Measurements from ENCODE around the gene CST8.

Gene CST8

GRCh38 chr20:23503649-23504048 is 12.7 kb downstream of the CST8 start:
- Histone ChIP-seq H3K27me3 (ENCODE audit: control insufficient read depth, insufficient read depth, low read length) (no peaks in the 10 kb centered on the region), H3K27ac (ENCODE audit: low read depth, low read length) (no peak overlapping the region), H3K9me3 (ENCODE audit: control insufficient read depth, insufficient read depth, low read depth, low read length) (no peaks in the 10 kb centered on the region), H3K4me1 (ENCODE audit: control insufficient read depth, insufficient read depth, low read length) (peaks cover 13% of the 10 kb centered on the region), H3K9ac (ENCODE audit: low read length) (no peak overlapping the region), H3K4me3 (ENCODE audit: low read depth, low read length) (no peak overlapping the region), H3K36me3 (ENCODE audit: control insufficient read depth, insufficient read depth, low read length) (no peaks in the 10 kb centered on the region)

- Histone ChIP-seq H3K4me1 (ENCODE audit: control insufficient read depth, insufficient read depth, low read length) (peaks cover 16% of the 10 kb centered on the region), H3K36me3 (ENCODE audit: control insufficient read depth, insufficient read depth, low read length) (no peaks in the 10 kb centered on the region), H3K27me3 (ENCODE audit: control insufficient read depth, insufficient read depth, low read length) (no peaks in the 10 kb centered on the region), H3K27ac (ENCODE audit: low read depth, low read length) (no peak overlapping the region), H3K4me3 (ENCODE audit: low read depth, low read length) (no peak overlapping the region), H3K9me3 (ENCODE audit: control insufficient read depth, insufficient read depth, low read depth, low read length) (no peaks in the 10 kb centered on the region), H3K9ac (ENCODE audit: low read length) (no peak overlapping the region)
These were observed 16.4 kb downstream of the CST8 start for GRCh38 chr20:23507346-23507745.

- no peaks in the 10 kb centered on the region for H3K36me3 ChIP-seq (ENCODE audit: control insufficient read depth, insufficient read depth, low read length)
These were observed 17.7 kb downstream of the CST8 start for GRCh38 chr20:23508449-23509229.

GRCh38 chr20:23509247-23509913 is 18.5 kb downstream of the CST8 start:
- Histone ChIP-seq H3K36me3 (ENCODE audit: control insufficient read depth, insufficient read depth, low read length) (no peaks in the 10 kb centered on the region), H3K27ac (ENCODE audit: low read depth, low read length) (no peak overlapping the region), H3K4me3 (ENCODE audit: low read depth, low read length) (no peak overlapping the region), H3K9ac (ENCODE audit: low read length) (no peak overlapping the region), H3K27me3 (ENCODE audit: control insufficient read depth, insufficient read depth, low read length) (no peaks in the 10 kb centered on the region), H3K4me1 (ENCODE audit: control insufficient read depth, insufficient read depth, low read length) (peaks cover 24% of the 10 kb centered on the region), H3K9me3 (ENCODE audit: control insufficient read depth, insufficient read depth, low read depth, low read length) (no peaks in the 10 kb centered on the region; the same call in 1 of the 2 replicates)

More at GRCh38 chr20:23508449-23509229, 17.7 kb downstream of the CST8 start:
- Histone ChIP-seq H3K9ac (ENCODE audit: low read length) (no peak overlapping the region), H3K9me3 (ENCODE audit: control insufficient read depth, insufficient read depth, low read depth, low read length) (no peaks in the 10 kb centered on the region), H3K4me3 (ENCODE audit: low read depth, low read length) (no peak overlapping the region), H3K4me1 (ENCODE audit: control insufficient read depth, insufficient read depth, low read length) (peaks cover 17% of the 10 kb centered on the region), H3K27me3 (ENCODE audit: control insufficient read depth, insufficient read depth, low read length) (no peaks in the 10 kb centered on the region), H3K27ac (ENCODE audit: low read depth, low read length) (no peak overlapping the region)

- Histone ChIP-seq H3K4me1 (ENCODE audit: control insufficient read depth, insufficient read depth, low read length) (peaks cover 29% of the 10 kb centered on the region), H3K4me3 (ENCODE audit: low read depth, low read length) (no peak overlapping the region)
These were observed 19.2 kb downstream of the CST8 start for GRCh38 chr20:23510000-23510590.

GRCh38 chr20:23513164-23513563 is 22.2 kb downstream of the CST8 start:
- Histone ChIP-seq H3K9me3 (ENCODE audit: control insufficient read depth, insufficient read depth, low read depth, low read length) (no peaks in the 10 kb centered on the region; the same call in 1 of the 2 replicates), H3K27ac (ENCODE audit: low read depth, low read length) (no peak overlapping the region), H3K4me1 (ENCODE audit: control insufficient read depth, insufficient read depth, low read length) (peaks cover 21% of the 10 kb centered on the region), H3K27me3 (ENCODE audit: control insufficient read depth, insufficient read depth, low read length) (no peaks in the 10 kb centered on the region), H3K36me3 (ENCODE audit: control insufficient read depth, insufficient read depth, low read length) (no peaks in the 10 kb centered on the region), H3K4me3 (ENCODE audit: low read depth, low read length) (no peak overlapping the region), H3K9ac (ENCODE audit: low read length) (no peak overlapping the region)

More at GRCh38 chr20:23510000-23510590, 19.2 kb downstream of the CST8 start:
- Histone ChIP-seq H3K9me3 (ENCODE audit: control insufficient read depth, insufficient read depth, low read depth, low read length) (no peaks in the 10 kb centered on the region; the same call in 1 of the 2 replicates), H3K36me3 (ENCODE audit: control insufficient read depth, insufficient read depth, low read length) (no peaks in the 10 kb centered on the region), H3K27me3 (ENCODE audit: control insufficient read depth, insufficient read depth, low read length) (no peaks in the 10 kb centered on the region), H3K27ac (ENCODE audit: low read depth, low read length) (no peak overlapping the region), H3K9ac (ENCODE audit: low read length) (no peak overlapping the region)

GRCh38 chr20:23514848-23515247 is 23.9 kb downstream of the CST8 start:
- Histone ChIP-seq H3K27me3 (ENCODE audit: control insufficient read depth, insufficient read depth, low read length) (no peaks in the 10 kb centered on the region), H3K9ac (ENCODE audit: low read length) (no peak overlapping the region)

GRCh38 chr20:23515250-23515939 is 24.5 kb downstream of the CST8 start:
- Histone ChIP-seq H3K4me1 (ENCODE audit: control insufficient read depth, insufficient read depth, low read length) (peaks cover 15% of the 10 kb centered on the region), H3K9ac (ENCODE audit: low read length) (no peak overlapping the region), H3K27me3 (ENCODE audit: control insufficient read depth, insufficient read depth, low read length) (no peaks in the 10 kb centered on the region), H3K36me3 (ENCODE audit: control insufficient read depth, insufficient read depth, low read length) (no peaks in the 10 kb centered on the region), H3K27ac (ENCODE audit: low read depth, low read length) (peak overlapping the region; percentile 42; the same call in 1 of the 2 replicates), H3K4me3 (ENCODE audit: low read depth, low read length) (no peak overlapping the region), H3K9me3 (ENCODE audit: control insufficient read depth, insufficient read depth, low read depth, low read length) (peaks cover 5% of the 10 kb centered on the region; the same call in 1 of the 2 replicates)

More at GRCh38 chr20:23514848-23515247, 23.9 kb downstream of the CST8 start:
- H3K9me3 ChIP-seq (ENCODE audit: control insufficient read depth, insufficient read depth, low read depth, low read length) = no peaks in the 10 kb centered on the region; the same call in 1 of the 2 replicates
- no peaks in the 10 kb centered on the region for H3K36me3 ChIP-seq (ENCODE audit: control insufficient read depth, insufficient read depth, low read length)
- no peak overlapping the region for H3K4me3 ChIP-seq (ENCODE audit: low read depth, low read length)
- peak overlapping the region; percentile 42; the same call in 1 of the 2 replicates for H3K27ac ChIP-seq (ENCODE audit: low read depth, low read length)
- peaks cover 15% of the 10 kb centered on the region for H3K4me1 ChIP-seq (ENCODE audit: control insufficient read depth, insufficient read depth, low read length)

- Histone ChIP-seq H3K9me3 (ENCODE audit: control insufficient read depth, insufficient read depth, low read depth, low read length) (peaks cover 24% of the 10 kb centered on the region), H3K27me3 (ENCODE audit: control insufficient read depth, insufficient read depth, low read length) (no peaks in the 10 kb centered on the region), H3K4me3 (ENCODE audit: low read depth, low read length) (no peak overlapping the region), H3K4me1 (ENCODE audit: control insufficient read depth, insufficient read depth, low read length) (peaks cover 15% of the 10 kb centered on the region), H3K36me3 (ENCODE audit: control insufficient read depth, insufficient read depth, low read length) (no peaks in the 10 kb centered on the region), H3K27ac (ENCODE audit: low read depth, low read length) (no peak overlapping the region), H3K9ac (ENCODE audit: low read length) (no peak overlapping the region)
These were observed 26.8 kb downstream of the CST8 start for GRCh38 chr20:23517719-23518118.

- H3K27ac ChIP-seq (ENCODE audit: low read depth, low read length) = no peak overlapping the region
- H3K4me1 ChIP-seq (ENCODE audit: control insufficient read depth, insufficient read depth, low read length) = peaks cover 7% of the 10 kb centered on the region
- no peak overlapping the region for H3K4me3 ChIP-seq (ENCODE audit: low read depth, low read length)
- H3K27me3 ChIP-seq (ENCODE audit: control insufficient read depth, insufficient read depth, low read length) = no peaks in the 10 kb centered on the region
- no peaks in the 10 kb centered on the region for H3K36me3 ChIP-seq (ENCODE audit: control insufficient read depth, insufficient read depth, low read length)
- peaks cover 25% of the 10 kb centered on the region for H3K9me3 ChIP-seq (ENCODE audit: control insufficient read depth, insufficient read depth, low read depth, low read length)
- no peak overlapping the region for H3K9ac ChIP-seq (ENCODE audit: low read length)
These were observed 28.6 kb downstream of the CST8 start for GRCh38 chr20:23519556-23519955.

Data from HUES6 (cell line).